ENCODE data around the gene FZD10.

DNA sequence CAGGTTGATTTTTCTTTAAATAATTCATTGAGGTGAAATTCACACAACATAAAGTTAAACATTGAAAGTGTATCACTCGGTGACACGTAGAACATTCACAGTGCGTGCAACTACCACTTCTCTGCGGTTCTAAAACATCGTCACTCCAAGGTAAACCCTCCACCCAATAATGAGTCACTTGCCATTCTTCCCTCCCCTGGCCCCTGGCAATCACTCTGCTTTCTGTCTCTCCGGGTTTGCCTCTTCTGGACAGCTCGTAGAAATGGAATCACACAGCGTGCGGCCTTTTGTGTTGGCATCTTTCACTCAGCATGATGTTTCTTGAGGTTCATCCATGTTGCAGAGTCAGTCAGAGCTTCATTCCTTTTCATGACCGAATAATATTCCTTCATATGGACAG is 18.9 kb downstream of the FZD10 start:
- TF ChIP-seq, protein P1, sequence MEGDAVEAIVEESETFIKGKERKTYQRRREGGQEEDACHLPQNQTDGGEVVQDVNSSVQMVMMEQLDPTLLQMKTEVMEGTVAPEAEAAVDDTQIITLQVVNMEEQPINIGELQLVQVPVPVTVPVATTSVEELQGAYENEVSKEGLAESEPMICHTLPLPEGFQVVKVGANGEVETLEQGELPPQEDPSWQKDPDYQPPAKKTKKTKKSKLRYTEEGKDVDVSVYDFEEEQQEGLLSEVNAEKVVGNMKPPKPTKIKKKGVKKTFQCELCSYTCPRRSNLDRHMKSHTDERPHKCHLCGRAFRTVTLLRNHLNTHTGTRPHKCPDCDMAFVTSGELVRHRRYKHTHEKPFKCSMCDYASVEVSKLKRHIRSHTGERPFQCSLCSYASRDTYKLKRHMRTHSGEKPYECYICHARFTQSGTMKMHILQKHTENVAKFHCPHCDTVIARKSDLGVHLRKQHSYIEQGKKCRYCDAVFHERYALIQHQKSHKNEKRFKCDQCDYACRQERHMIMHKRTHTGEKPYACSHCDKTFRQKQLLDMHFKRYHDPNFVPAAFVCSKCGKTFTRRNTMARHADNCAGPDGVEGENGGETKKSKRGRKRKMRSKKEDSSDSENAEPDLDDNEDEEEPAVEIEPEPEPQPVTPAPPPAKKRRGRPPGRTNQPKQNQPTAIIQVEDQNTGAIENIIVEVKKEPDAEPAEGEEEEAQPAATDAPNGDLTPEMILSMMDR (optimal IDR thresholded peaks at IDR 0.05 in 1 of 3, IDR thresholded peaks at IDR 0.05 in 1 of 3, conservative IDR thresholded peaks at IDR 0.05 in 1 of 3; ENCODE audit: extremely low read depth in 1 of 3, insufficient read depth in 2 of 3, low read length in 3 of 3): no peak
- TF ChIP-seq EZH2 (IDR thresholded peaks at IDR 0.05; ENCODE audit: low read length): no peak

Measured in keratinocyte (primary cell).